ENCODE data around the gene PSD4.

The PSD4 gene

GRCh38 chr2:113134717-113135116, 39.1 kb upstream of the PSD4 start:
- Histone ChIP-seq H3K9me3 (ENCODE audit: severe bottlenecking) (no peaks in the 10 kb centered on the region), H3K27ac (no peak overlapping the region), H3K36me3 (no peaks in the 10 kb centered on the region), H3K4me3 (ENCODE audit: low read depth, low read length) (no peak overlapping the region), H3K27me3 (ENCODE audit: insufficient read depth, low read depth, severe bottlenecking) (no peaks in the 10 kb centered on the region)
- DNase-seq, result no peak
- TF ChIP-seq CTCF (IDR thresholded peaks at IDR 0.05; ENCODE audit: low read depth, low read length), result no peak

- H3K27ac ChIP-seq, result no peak overlapping the region
- DNase-seq, result no peak
- no peaks in the 10 kb centered on the region for H3K9me3 ChIP-seq (ENCODE audit: severe bottlenecking)
- H3K36me3 ChIP-seq, result no peaks in the 10 kb centered on the region
- no peak for TF ChIP-seq CTCF (IDR thresholded peaks at IDR 0.05; ENCODE audit: low read depth, low read length)
- no peaks in the 10 kb centered on the region for H3K27me3 ChIP-seq (ENCODE audit: insufficient read depth, low read depth, severe bottlenecking)
- no peak overlapping the region for H3K4me3 ChIP-seq (ENCODE audit: low read depth, low read length)
Observed at GRCh38 chr2:113135317-113135716, 38.5 kb upstream of the PSD4 start.

- TF ChIP-seq CTCF (IDR thresholded peaks at IDR 0.05; ENCODE audit: low read depth, low read length), result peak; percentile 59
- no peaks in the 10 kb centered on the region for H3K36me3 ChIP-seq
- no peak overlapping the region for H3K27ac ChIP-seq
- H3K4me3 ChIP-seq (ENCODE audit: low read depth, low read length), result no peak overlapping the region
- DNase-seq, result peak; percentile 37
- H3K27me3 ChIP-seq (ENCODE audit: insufficient read depth, low read depth, severe bottlenecking), result no peaks in the 10 kb centered on the region
- no peaks in the 10 kb centered on the region for H3K9me3 ChIP-seq (ENCODE audit: severe bottlenecking)
Observed at GRCh38 chr2:113136828-113137775, 36.7 kb upstream of the PSD4 start.

- no peak overlapping the region for H3K4me3 ChIP-seq (ENCODE audit: low read depth, low read length)
- DNase-seq, result no peak
- H3K36me3 ChIP-seq, result no peaks in the 10 kb centered on the region
- no peaks in the 10 kb centered on the region for H3K27me3 ChIP-seq (ENCODE audit: insufficient read depth, low read depth, severe bottlenecking)
- TF ChIP-seq CTCF (IDR thresholded peaks at IDR 0.05; ENCODE audit: low read depth, low read length), result no peak
- no peaks in the 10 kb centered on the region for H3K9me3 ChIP-seq (ENCODE audit: severe bottlenecking)
- H3K27ac ChIP-seq, result no peak overlapping the region
Observed at GRCh38 chr2:113137827-113138226, 35.9 kb upstream of the PSD4 start.

DNA sequence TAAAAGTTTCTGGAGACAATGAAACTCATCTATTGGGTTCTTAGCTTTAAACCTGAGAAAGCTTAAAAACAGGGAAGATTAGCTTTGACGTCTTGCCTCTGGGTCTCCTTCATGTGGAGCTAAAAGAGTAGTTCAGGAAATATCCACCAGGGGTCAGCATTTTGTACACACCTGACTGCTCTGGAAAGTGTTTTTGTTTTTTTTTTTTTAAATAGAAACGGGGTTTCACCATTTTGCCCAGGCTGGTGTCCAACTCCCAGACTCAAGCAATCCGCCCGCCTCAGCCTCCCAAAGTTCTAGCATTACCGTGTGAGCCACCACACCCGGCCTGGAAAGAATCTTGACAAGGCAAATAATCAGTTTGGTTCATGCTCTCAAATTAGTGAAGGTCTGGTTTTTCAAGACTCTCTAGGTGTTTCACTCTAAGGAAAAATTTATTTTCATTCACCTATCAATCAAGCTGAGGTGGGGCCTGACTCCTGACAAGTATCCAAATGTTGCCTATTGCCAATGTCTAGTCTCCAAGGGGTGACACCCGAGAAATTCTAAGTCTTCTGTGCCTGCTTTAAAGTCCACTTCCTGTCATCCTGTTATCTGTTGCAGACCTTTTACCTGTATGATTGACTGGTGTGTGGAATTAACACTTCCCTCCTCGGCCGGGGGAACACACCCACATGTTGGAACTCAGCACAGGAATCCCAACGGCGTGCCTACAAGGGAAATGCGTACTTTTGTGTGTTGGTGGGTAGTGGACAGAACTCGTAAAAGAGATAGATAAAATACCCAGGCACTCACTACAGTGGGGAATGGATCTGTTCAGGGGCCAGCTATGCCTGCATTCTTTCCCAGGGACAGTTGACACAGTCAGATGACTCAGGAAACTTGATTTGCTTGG, 35.1 kb upstream of the PSD4 start:
- Histone ChIP-seq H3K9me3 (ENCODE audit: severe bottlenecking) (no peaks in the 10 kb centered on the region), H3K4me3 (ENCODE audit: low read depth, low read length) (no peak overlapping the region), H3K36me3 (no peaks in the 10 kb centered on the region), H3K27me3 (ENCODE audit: insufficient read depth, low read depth, severe bottlenecking) (no peaks in the 10 kb centered on the region), H3K27ac (0 out of 2 replicates have a peak overlapping the region, but pooled peaks have one; percentile 3)
- peak; percentile 54 for TF ChIP-seq CTCF (IDR thresholded peaks at IDR 0.05; ENCODE audit: low read depth, low read length)
- peak; percentile 48 for DNase-seq
